ENCODE data around the gene PTRH2.
A peak's percentile ranks its signal among the peaks of the same experiment; 100 is the strongest.
"Not testable (repeated sequence)": the region's sequence is repeated elsewhere in the genome, so short reads cannot be mapped to it uniquely, and the experiment has no call there.

Gene PTRH2

GRCh38 chr17:59707149-59707970 is at the start of gene PTRH2, which contains the start of gene VMP1:
Gene PTRH2 (minus strand): TSS chr17:59707430. CDS start chr17:59697978, 9,452 bp downstream.
Gene VMP1 (plus strand): TSS chr17:59707654. CDS start chr17:59731447, 23,793 bp downstream.
- peaks cover 36 to 44% of the 10 kb centered on the region in 2 donors for H3K4me1 ChIP-seq (ENCODE audit: control insufficient read depth in 1 of 2, insufficient read depth in 2 of 2, low read length in 2 of 2)
- no peaks in the 10 kb centered on the region for H3K27me3 ChIP-seq (ENCODE audit: control insufficient read depth in 1 of 2, insufficient read depth in 2 of 2, low read length in 2 of 2)
- peak within 1 kb of the TSS; percentile 74 to 100 for H3K9ac ChIP-seq (ENCODE audit: low read depth in 1 of 2, low read length in 2 of 2)
- peaks cover 0 to 6% of the 10 kb centered on the region in 2 donors for H3K36me3 ChIP-seq (ENCODE audit: control insufficient read depth in 1 of 2, insufficient read depth in 2 of 2, low read length in 2 of 2)
- H3K9me3 ChIP-seq (ENCODE audit: control insufficient read depth in 1 of 2, low read length in 2 of 2), result no peaks in the 10 kb centered on the region
- peak within 1 kb of the TSS; percentile 88 to 100 for H3K4me3 ChIP-seq (ENCODE audit: low read depth in 1 of 2, low read length in 2 of 2)
- peak within 1 kb of the TSS; percentile 89 for H3K27ac ChIP-seq (ENCODE audit: low read depth, low read length)

DNA sequence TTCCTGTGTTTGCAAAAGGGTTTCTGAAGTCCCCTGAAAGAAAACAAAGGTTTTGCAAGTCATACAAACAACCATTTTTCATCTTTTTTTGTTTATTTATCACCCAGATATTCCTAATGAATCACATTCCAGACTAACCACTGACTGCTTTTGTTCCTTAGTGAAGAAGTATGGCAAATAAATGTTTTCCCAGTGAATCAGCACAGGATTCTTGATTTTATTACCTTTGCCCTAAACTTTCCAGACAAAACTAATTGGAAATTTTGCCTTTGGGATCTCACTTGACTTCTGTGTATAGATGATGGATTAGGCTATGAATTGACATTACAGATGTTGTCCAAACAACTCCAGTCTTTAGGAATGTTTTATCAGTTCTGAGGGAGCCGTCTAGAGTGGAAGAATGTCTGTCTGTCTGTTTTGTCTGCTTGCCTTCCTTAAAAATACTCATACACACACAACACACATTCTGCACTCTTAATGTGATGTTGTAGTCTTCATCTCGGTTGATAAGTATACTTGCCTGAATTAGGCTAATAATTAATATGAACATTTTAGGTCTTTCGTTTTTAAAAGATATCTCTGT is 49.1 kb upstream of the PTRH2 start:
- Histone ChIP-seq H3K4me3 (ENCODE audit: low read depth in 1 of 2, low read length in 2 of 2) (no peak overlapping the region), H3K4me1 (ENCODE audit: control insufficient read depth in 1 of 2, insufficient read depth in 2 of 2, low read length in 2 of 2) (peaks cover 0 to 15% of the 10 kb centered on the region in 2 donors), H3K36me3 (ENCODE audit: control insufficient read depth in 1 of 2, insufficient read depth in 2 of 2, low read length in 2 of 2) (peaks cover 0 to 14% of the 10 kb centered on the region in 2 donors), H3K27ac (ENCODE audit: low read depth, low read length) (peak overlapping the region; percentile 59), H3K9me3 (ENCODE audit: control insufficient read depth in 1 of 2, low read length in 2 of 2) (no peaks in the 10 kb centered on the region), H3K9ac (ENCODE audit: low read depth in 1 of 2, low read length in 2 of 2) (no peak overlapping the region), H3K27me3 (ENCODE audit: control insufficient read depth in 1 of 2, insufficient read depth in 2 of 2, low read length in 2 of 2) (no peaks in the 10 kb centered on the region)

GRCh38 chr17:59755069-59755468 is 47.8 kb upstream of the PTRH2 start:
- H3K4me1 ChIP-seq (ENCODE audit: control insufficient read depth in 1 of 2, insufficient read depth in 2 of 2, low read length in 2 of 2), result peaks cover 0 to 15% of the 10 kb centered on the region in 2 donors
- H3K9me3 ChIP-seq (ENCODE audit: control insufficient read depth in 1 of 2, low read length in 2 of 2); H3K4me3 ChIP-seq (ENCODE audit: low read depth in 1 of 2, low read length in 2 of 2); H3K9ac ChIP-seq (ENCODE audit: low read depth in 1 of 2, low read length in 2 of 2); H3K27me3 ChIP-seq (ENCODE audit: control insufficient read depth in 1 of 2, insufficient read depth in 2 of 2, low read length in 2 of 2); H3K27ac ChIP-seq (ENCODE audit: low read depth, low read length): not testable (repeated sequence)
- H3K36me3 ChIP-seq (ENCODE audit: control insufficient read depth in 1 of 2, insufficient read depth in 2 of 2, low read length in 2 of 2), result peaks cover 0 to 14% of the 10 kb centered on the region in 2 donors

DNA sequence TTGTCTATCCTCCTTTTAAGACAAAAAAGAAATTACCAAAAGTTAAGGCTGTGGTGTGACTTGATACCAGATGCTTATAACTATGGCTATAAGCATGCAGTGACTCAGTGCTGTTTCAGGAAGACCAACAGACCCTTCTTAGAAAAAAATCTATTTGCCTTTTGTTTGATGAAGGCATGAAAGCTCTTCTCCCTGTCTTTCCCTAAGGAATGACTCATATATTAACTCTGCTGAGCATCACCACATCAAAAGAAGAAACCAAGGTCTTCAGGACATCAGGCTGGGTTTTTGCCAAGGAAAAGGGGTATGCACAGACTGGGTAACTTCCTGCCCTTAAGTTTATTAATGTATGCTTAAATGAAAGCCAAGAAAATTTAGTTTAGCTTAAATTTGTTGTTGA is 47.3 kb upstream of the PTRH2 start:
- peaks cover 0 to 15% of the 10 kb centered on the region in 2 donors for H3K4me1 ChIP-seq (ENCODE audit: control insufficient read depth in 1 of 2, insufficient read depth in 2 of 2, low read length in 2 of 2)
- H3K27me3 ChIP-seq (ENCODE audit: control insufficient read depth in 1 of 2, insufficient read depth in 2 of 2, low read length in 2 of 2), result no peaks in the 10 kb centered on the region
- H3K9ac ChIP-seq (ENCODE audit: low read depth in 1 of 2, low read length in 2 of 2), result peak overlapping the region in 1 of 2 donors; percentile 34
- H3K9me3 ChIP-seq (ENCODE audit: control insufficient read depth in 1 of 2, low read length in 2 of 2), result no peaks in the 10 kb centered on the region
- no peak overlapping the region for H3K4me3 ChIP-seq (ENCODE audit: low read depth in 1 of 2, low read length in 2 of 2)
- H3K27ac ChIP-seq (ENCODE audit: low read depth, low read length), result no peak overlapping the region
- H3K36me3 ChIP-seq (ENCODE audit: control insufficient read depth in 1 of 2, insufficient read depth in 2 of 2, low read length in 2 of 2), result peaks cover 0 to 14% of the 10 kb centered on the region in 2 donors

DNA sequence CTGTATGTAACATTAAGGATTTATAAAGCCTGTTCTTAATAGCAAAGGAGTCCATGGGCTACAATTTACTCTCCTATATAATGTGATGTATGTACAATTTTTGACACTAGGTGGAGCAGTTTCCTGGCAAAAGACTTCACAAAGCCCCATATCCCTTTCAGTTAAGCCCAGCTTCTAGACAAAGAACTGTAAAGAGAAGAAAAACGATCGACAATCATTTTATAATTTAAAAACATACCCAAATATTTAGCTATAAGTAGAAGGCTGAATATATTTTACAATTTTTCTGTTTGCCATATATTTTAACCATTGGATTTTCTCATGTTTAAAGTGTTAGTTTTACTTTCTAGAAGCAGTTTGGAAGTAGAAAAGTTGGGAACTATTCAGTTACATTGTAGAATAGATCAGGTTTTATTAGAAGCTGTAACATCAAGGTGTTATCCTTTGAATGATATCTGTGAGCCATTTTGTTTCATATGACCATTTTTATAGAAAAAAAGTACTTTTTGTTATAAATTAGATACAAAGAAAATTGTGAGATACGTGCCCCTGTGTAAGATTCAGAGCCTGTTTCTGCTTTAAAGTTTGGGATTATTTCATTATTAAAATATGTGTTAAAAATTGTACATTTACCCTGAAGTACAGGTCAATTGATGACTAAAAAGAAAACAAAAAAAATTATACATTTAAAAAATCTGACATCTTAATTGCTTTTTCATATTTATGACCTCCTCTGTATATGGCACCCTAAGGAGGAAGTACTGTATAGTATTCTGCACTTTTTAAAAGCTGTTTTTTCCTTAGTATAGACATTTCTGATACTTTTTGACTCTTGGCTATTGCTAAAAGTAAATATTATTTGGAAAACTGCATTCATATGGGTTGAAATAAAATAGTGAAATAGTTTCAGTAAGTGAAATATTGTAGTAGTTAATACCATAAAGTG is 46.6 kb upstream of the PTRH2 start:
- H3K4me3 ChIP-seq (ENCODE audit: low read depth in 1 of 2, low read length in 2 of 2), result peak overlapping the region in 1 of 2 donors; percentile 29
- peaks cover 0 to 12% of the 10 kb centered on the region in 2 donors for H3K36me3 ChIP-seq (ENCODE audit: control insufficient read depth in 1 of 2, insufficient read depth in 2 of 2, low read length in 2 of 2)
- H3K27ac ChIP-seq (ENCODE audit: low read depth, low read length), result no peak overlapping the region
- no peaks in the 10 kb centered on the region for H3K27me3 ChIP-seq (ENCODE audit: control insufficient read depth in 1 of 2, insufficient read depth in 2 of 2, low read length in 2 of 2)
- H3K9me3 ChIP-seq (ENCODE audit: control insufficient read depth in 1 of 2, low read length in 2 of 2), result no peaks in the 10 kb centered on the region
- peaks cover 0 to 15% of the 10 kb centered on the region in 2 donors for H3K4me1 ChIP-seq (ENCODE audit: control insufficient read depth in 1 of 2, insufficient read depth in 2 of 2, low read length in 2 of 2)
- H3K9ac ChIP-seq (ENCODE audit: low read depth in 1 of 2, low read length in 2 of 2), result peak overlapping the region in 1 of 2 donors; percentile 61

GRCh38 chr17:59752922-59753321 is 45.7 kb upstream of the PTRH2 start:
- no peak overlapping the region for H3K4me3 ChIP-seq (ENCODE audit: low read depth in 1 of 2, low read length in 2 of 2)
- H3K4me1 ChIP-seq (ENCODE audit: control insufficient read depth in 1 of 2, insufficient read depth in 2 of 2, low read length in 2 of 2), result peaks cover 0 to 15% of the 10 kb centered on the region in 2 donors
- H3K36me3 ChIP-seq (ENCODE audit: control insufficient read depth in 1 of 2, insufficient read depth in 2 of 2, low read length in 2 of 2), result peaks cover 0 to 8% of the 10 kb centered on the region in 2 donors
- H3K27me3 ChIP-seq (ENCODE audit: control insufficient read depth in 1 of 2, insufficient read depth in 2 of 2, low read length in 2 of 2), result no peaks in the 10 kb centered on the region
- H3K9ac ChIP-seq (ENCODE audit: low read depth in 1 of 2, low read length in 2 of 2), result peak overlapping the region in 1 of 2 donors; percentile 61
- no peaks in the 10 kb centered on the region for H3K9me3 ChIP-seq (ENCODE audit: control insufficient read depth in 1 of 2, low read length in 2 of 2)
- H3K27ac ChIP-seq (ENCODE audit: low read depth, low read length), result no peak overlapping the region

DNA sequence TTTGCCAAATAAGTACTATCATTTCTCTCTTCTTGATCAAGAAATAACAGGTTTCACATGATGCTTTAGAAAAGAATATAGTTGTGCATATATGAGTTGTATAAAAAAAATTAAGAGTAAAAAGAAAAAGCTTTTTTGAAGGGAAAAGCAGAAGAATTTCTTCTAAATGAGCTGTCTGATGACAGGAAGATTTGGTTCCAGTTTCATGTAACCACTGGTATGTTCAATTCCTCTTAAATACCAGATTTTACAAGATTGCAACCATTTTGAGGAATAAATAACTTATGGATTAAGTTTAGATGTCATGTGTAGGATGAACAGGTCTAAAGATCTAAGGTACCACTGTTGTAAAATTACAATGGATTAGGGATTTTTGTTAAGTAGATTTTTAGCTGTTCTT is 45.2 kb upstream of the PTRH2 start:
- Histone ChIP-seq H3K4me1 (ENCODE audit: control insufficient read depth in 1 of 2, insufficient read depth in 2 of 2, low read length in 2 of 2) (peaks cover 0 to 15% of the 10 kb centered on the region in 2 donors), H3K9me3 (ENCODE audit: control insufficient read depth in 1 of 2, low read length in 2 of 2) (no peaks in the 10 kb centered on the region), H3K27me3 (ENCODE audit: control insufficient read depth in 1 of 2, insufficient read depth in 2 of 2, low read length in 2 of 2) (no peaks in the 10 kb centered on the region), H3K27ac (ENCODE audit: low read depth, low read length) (no peak overlapping the region), H3K4me3 (ENCODE audit: low read depth in 1 of 2, low read length in 2 of 2) (no peak overlapping the region), H3K36me3 (ENCODE audit: control insufficient read depth in 1 of 2, insufficient read depth in 2 of 2, low read length in 2 of 2) (peaks cover 0 to 6% of the 10 kb centered on the region in 2 donors), H3K9ac (ENCODE audit: low read depth in 1 of 2, low read length in 2 of 2) (no peak overlapping the region)

GRCh38 chr17:59751955-59752413 is 44.8 kb upstream of the PTRH2 start:
- Histone ChIP-seq H3K4me3 (ENCODE audit: low read depth in 1 of 2, low read length in 2 of 2) (no peak overlapping the region), H3K27ac (ENCODE audit: low read depth, low read length) (no peak overlapping the region), H3K36me3 (ENCODE audit: control insufficient read depth in 1 of 2, insufficient read depth in 2 of 2, low read length in 2 of 2) (peaks cover 0 to 6% of the 10 kb centered on the region in 2 donors), H3K9me3 (ENCODE audit: control insufficient read depth in 1 of 2, low read length in 2 of 2) (no peaks in the 10 kb centered on the region), H3K4me1 (ENCODE audit: control insufficient read depth in 1 of 2, insufficient read depth in 2 of 2, low read length in 2 of 2) (peaks cover 0 to 15% of the 10 kb centered on the region in 2 donors), H3K27me3 (ENCODE audit: control insufficient read depth in 1 of 2, insufficient read depth in 2 of 2, low read length in 2 of 2) (no peaks in the 10 kb centered on the region), H3K9ac (ENCODE audit: low read depth in 1 of 2, low read length in 2 of 2) (no peak overlapping the region)

DNA sequence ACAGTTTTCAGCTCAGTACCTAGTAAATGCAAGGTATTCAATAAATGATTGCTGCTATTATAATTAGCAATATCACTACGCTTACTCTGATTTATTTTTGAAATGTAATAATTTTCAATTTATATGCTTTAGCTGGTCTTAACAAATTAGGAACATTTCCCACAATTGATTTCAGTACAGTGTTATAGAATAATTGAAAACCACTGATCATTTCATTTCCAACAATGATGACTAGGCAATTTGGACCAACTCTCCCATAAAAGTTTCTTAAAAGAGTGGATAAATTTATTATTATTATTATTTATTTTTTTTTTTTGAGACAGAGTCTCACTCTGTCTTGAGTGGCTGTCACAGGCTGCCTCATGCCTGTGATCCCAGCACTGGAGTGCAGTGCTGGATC is 41.4 kb upstream of the PTRH2 start:
- Histone ChIP-seq H3K27me3 (ENCODE audit: control insufficient read depth in 1 of 2, insufficient read depth in 2 of 2, low read length in 2 of 2) (no peaks in the 10 kb centered on the region), H3K9ac (ENCODE audit: low read depth in 1 of 2, low read length in 2 of 2) (no peak overlapping the region), H3K9me3 (ENCODE audit: control insufficient read depth in 1 of 2, low read length in 2 of 2) (no peaks in the 10 kb centered on the region), H3K4me1 (ENCODE audit: control insufficient read depth in 1 of 2, insufficient read depth in 2 of 2, low read length in 2 of 2) (peaks cover 0 to 5% of the 10 kb centered on the region in 2 donors), H3K4me3 (ENCODE audit: low read depth in 1 of 2, low read length in 2 of 2) (no peak overlapping the region), H3K27ac (ENCODE audit: low read depth, low read length) (no peak overlapping the region), H3K36me3 (ENCODE audit: control insufficient read depth in 1 of 2, insufficient read depth in 2 of 2, low read length in 2 of 2) (peaks cover 3 to 9% of the 10 kb centered on the region in 2 donors)

Measured in duodenal mucosa (tissue), 2 donors.